HG02759 (cell line): ENCODE data around the gene SEMA7A.

Experiments
- ATAC-seq: cut with Tn5 transposase; IDR thresholded peaks from one replicate; pipeline ENCODE4 v1.9.1; 2021; ENCODE audit warnings: mild to moderate bottlenecking, moderate library complexity; ENCODE audit not compliant: unreplicated experiment

SEMA7A gene

DNA sequence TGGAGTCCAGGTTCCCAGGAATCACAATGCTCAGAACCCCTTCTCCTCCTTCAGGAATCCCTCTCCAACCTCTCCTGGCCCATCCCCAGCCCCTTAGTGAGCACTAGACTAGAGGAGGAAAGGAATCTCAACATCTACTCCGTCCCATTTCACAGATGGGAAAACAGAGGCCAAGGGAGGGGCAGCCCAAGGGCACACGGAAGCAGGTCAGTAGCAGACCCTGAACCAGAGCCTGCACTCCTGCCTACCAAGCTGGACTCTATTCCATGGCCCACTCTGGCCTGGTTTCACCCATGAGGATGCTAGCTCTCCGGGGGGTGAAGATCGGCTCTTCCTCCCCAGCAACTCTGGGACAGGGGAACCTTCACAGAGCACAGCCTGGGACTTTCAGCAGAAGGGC, 14.3 kb downstream of the SEMA7A start:
- ATAC-seq: no peak

DNA sequence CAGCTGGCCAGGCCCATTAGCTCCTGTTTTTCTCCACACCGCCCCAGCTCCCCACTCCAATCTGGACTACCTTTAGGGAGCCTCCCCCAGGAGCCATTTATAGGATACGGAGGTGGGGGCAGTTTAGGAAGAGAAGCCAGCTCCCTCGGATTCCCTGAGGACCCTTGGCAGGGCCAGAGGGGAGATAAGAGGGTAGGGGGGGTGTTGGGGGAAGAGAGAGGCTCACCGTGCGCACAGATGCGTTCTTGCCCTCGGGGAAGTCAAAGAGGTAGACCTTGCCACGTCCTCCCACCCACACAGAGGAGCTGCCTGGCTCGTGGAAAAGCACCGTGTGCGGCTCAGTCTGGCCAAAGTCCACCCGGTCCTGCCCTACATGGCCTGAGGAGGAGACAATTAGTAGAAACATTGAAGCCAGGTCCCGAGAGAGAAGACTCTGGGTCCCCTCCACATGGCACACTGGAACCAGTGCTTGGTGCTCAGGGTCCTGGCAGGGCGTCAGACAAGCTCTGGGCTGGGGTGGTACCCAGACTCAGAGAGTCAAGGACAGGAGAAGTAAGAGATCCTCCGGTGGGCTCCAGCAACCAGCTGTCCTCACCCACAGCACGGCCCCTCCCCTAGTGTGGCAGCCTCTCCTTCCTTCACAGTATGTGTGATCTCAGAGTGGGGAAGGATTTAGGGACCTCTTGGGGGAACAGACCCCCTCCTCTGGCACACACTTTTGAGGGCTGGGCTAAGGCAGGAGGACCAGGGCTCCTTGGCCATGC, 15.0 kb downstream of the SEMA7A start:
- ATAC-seq: no peak

DNA sequence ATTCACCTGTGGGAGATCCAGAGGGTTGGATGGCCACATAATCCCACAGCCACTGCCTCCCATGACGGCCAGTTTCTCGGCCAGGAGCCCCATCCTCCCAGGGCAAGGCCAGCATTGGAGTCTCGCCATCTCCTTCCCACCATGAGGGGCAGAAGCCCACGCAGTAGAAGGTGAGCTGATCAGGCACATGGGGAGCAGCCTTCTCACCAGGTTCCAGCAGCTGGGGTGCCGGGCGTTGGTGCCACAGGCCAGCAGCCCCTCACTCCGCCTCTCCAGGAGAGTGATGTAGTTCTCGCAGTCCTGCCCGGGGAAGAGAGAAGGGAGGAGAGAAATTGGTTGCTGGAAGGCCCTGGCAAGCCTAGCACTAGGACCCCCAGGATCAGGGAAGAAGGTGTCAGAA, 16.1 kb downstream of the SEMA7A start:
- no peak for ATAC-seq

DNA sequence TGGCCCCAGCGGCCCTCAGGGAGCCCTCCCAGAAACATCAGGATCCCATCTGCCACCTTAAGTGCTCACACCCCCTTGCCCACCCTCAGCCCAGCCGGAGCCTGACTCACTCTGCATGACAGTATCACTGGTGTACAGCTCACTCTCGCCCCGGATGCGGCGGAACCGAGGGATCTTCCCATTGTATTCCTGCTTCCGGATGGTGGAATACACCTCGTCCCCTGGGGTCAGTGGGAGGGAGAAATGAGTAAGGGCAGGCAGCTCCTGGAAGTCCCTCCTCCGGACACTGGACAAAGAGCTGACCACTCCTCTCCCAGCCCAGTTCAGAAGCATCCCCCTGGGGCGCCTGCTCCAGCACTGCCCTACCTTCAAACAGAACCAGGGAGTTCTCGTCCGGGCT, 16.5 kb downstream of the SEMA7A start:
- no peak for ATAC-seq

DNA sequence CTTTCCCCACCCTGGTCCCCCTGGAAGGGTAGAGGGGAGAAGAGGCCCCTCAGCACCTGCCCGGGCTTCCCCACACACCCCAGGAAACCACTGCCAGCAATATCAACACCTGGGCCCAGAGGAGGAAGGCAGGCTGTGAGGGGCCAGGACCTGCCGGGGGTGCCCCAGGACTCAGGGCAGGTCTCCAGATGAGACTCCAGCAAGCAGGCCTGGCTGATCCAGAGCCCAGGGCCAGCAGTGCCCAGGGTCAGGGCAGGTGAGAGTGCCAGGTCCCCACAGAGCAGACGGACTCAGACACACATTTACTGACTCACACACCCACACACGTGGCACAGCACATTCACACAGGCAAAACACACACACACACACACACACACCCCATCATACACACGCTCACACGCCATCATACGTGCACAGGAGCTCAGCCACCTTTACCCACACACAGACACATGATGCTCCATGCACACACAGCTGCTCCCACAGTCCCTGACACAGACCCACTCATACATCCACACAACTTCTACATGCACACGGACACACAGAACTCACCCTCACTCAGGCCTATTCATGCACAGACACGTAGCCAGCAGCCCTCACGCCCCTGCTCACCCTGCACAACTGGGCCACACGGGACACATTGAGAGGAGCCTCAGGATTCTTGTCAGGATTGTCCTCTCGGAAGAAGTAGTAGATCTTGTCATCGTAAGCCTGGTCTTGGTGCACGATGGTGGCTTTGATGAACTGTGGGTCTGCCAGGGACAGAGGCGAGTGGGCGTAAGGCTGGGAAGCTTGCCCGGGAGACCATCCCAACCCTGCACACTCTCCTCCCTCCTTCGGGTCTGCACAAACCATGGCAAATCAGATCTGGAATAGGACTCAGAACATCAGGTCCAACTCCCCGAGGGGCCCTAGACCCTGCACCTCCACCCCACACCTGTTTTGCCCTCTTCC, 17.5 kb downstream of the SEMA7A start:
- ATAC-seq: no peak

DNA sequence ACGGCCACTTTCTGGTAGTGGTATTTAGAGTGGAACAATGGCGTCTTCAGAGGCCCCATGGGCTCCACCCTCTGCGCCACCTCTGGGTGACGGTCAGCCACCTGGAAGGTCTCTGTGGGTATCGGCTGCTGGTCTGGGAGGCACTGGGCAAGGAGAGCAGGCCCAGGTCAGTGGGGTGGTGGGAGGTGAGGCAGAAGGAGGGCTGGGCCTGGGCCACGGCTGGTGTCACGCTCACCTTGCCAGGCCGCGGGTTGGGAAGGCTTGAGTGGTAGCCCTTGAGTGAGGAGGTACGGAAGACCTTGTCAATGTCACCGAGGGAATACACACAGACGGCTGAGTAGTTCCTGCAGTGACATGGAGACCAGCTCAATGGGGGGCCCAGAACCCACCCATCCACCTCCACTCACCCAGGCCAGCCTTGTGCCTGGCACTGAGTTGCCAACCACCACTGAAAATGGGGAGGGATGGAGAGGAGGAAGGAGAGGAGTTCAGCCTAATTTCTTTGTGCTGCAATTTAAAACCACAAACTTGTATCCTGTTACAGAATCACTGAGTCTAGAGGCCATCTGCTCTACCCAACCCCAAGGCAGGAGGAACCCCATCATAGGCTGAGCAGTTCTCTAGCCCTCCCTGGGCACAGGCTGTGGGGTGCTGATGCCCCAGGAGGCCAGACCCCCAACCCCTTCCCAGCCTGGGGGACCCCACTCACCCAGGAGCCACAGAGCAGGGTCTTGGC, 19.0 kb downstream of the SEMA7A start:
- no peak for ATAC-seq

DNA sequence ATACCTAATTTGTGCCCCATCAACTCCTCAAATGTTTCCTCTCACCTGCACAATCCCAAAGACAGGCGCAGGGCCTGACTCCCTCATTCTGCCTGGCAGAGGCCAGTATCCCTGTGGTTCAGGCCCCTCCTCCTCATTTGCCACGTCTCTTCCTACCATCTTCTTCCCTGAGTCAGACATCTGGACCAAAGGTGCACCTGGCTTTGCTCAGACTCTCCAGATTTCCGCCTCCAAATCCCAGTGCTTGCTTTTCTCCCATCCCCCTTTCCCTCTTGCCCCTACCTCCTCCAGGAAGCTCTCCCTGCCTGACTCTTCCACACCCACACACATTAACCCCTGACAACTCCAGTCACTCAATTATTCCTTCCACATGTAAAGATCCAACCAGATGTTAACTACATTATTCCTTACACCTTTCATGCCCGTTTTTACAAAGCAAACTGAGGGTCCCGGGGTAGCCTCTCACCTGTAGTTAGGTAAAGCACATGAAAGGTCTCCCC, 19.6 kb downstream of the SEMA7A start:
- ATAC-seq: no peak

DNA sequence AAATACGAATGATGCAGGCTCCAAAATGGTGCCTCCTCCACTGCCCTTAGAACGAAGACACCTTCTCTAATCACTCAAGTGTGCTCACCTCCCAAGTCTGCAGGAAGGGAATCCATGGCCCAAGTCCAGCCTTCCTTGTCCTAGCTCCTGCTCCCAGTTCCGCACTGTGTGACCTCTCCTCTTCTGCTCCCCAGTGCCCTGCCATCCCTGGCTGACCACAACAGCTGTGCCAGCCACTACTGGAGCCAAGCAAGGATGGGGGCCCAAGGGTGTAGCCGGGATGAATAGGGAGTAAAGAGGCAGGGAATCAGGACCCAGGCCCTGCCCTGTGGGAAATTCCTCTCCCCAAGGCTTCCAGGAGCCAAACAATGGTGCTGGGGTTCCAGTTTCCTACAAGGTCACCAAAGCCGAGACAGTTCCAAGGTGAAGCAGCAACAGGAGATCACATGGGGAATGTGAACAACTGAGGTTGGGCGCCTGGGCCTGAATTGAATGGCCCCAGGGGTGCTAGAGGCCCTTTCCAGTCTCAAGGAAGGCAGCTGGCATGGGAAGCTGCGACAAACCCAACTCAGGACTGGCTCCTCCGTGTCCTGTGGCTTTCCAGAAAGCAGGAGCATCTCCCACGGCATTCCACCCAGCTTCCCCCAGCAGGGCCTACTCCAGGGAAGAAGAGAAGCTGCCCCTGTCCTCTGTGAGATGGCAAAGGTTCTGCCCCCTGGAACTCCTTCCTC, 20.2 kb downstream of the SEMA7A start:
- ATAC-seq: no peak

DNA sequence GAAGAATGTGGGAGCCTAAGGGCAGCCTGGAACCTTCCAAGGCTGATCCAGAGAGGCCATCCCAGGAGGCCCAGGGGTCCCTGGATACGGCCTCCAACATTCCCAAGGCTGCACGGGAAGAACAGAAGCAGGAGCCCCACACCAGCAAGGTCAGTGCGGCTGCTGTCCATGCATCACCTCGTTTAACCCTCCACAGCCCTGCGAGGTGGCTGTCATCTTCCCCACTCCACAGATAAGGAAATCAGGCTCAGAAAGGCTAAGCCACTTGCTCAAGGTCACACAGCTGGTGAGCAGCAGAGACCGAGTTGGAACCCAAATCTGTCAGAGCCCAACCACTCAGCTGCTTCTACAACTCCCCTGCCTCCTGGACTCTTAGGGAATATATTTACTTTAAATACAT, 21.6 kb downstream of the SEMA7A start:
- no peak for ATAC-seq

DNA sequence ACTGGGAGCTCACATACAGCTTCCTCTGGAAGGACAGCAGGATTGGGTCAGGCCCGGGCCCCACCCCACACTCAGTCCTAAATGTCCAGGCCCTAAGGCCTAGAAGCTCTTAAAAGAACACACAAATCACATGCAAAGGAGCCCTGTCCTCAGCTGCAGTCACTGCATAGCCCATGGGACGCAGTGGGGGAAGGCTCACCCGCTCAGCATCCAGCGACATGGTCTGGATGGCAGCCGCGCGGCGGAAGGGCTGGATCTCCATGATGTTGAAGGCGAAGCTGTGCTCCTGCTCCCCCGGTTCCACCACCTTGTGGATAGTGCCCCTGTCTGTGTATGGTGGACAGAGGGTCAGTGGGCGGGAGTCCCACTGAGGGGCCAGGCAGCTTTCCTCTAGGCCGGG, 22.1 kb downstream of the SEMA7A start:
- ATAC-seq: no peak

DNA sequence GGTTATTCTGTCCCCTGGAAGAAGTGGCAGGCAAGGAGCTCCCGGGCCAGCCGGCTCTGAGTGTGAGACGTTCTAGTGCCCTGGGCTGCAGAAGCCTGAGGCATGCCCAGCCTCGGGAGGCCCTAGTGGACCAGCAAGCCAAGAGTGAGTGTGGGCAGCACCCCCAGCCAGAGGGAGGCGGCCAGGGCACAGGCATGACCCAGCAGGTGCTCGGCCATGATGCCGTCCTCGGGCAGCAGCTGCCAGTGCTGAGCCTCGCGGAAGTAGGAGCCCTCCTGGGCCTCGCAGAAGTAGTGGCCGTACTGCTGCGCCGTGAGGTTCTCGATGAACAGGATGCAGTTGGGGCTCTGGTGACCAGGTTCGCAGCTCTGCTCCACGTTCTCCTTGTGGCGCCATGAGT, 23.3 kb downstream of the SEMA7A start:
- no peak for ATAC-seq

DNA sequence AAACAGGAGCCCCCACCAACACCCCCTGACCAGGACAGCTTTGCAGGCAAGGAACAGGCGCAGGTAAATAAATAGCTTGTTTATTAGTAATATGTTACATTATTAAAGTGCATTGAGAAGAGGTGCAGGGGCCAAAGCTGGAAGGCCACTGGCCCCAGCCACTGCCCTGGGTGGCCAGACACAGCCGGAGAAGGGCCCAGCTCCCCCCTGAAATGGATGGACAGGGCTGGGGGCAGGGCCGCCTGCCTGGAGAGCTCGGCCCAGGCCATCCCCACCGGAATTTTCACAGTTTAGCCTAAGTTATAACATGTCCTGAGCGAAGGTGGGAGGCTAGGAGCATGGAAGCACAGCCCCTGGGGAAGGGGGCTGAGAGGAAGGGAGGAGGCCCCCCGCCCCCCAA, 24.5 kb downstream of the SEMA7A start:
- ATAC-seq: no peak

DNA sequence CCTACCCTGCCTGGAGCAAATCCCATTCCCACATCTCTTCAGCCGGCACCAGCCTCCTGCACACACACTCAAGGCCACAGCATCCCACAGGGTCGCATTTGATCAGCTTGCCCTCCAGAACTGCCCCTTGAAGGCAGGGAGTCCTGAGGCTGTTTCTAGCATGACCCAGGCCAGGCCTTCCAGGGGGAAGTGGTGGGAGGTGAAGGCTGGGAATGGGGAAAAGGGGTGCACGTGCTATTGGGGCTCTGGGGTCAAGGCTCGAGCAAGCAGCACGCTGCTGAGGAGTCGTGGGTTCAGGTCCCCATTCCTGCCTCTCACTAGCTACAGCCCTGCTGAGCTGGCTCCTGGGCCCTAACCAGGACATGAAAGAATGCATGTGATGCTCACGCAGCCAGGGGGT, 24.9 kb downstream of the SEMA7A start:
- no peak for ATAC-seq

DNA sequence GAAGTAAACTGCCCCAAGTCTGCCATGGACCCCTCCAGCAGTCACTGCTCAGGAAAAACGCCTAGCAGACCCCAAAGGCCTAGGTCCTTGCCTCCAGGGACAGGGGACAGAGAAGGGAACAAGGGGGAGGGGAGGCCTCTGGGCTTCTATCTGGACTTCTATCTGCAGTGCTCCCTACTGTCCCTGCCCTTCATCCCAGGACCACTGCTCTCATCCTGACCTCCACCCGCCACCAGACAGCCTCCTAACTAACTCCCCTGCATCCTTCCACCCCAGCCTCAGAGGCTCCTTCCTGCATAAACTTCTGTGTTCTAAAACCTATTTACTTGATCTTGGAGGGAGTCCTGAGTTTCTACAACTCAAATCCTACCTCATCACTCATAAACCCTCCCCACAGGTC, 25.4 kb downstream of the SEMA7A start:
- ATAC-seq: no peak

DNA sequence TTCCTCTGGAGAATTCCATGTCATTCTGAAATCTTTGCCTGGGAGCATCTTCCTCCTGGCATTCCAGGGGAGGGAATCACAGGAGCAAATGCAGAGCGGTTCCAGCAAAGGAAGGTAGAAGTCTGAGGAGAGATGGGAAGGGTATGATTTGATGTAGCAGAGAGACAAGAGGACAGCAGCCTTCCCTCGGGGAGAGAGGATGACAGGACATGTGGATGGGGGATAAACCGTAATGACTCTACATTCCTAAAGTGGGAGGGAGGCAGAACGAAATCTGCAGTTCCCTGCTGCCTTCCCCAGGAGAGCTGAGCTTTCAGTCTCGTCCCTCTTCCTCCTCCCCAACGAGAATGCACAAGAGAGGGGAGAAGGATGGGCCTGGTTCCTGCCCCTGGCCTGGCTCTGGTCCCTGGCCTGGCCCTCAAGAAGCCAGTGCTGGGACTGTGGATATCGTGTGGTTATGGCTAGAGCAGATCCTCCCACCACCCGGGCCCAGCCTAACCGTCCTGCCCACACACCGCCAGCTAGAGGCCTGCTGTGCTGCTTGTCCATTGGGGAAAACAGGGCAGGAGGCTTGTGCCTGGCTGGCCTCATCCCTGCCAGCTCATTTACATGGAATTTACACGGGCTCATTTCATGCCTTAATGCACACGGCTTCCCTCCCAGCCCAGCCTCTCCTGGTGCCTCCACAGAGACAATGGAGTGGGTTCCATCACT, 26.6 kb downstream of the SEMA7A start:
- no peak for ATAC-seq

DNA sequence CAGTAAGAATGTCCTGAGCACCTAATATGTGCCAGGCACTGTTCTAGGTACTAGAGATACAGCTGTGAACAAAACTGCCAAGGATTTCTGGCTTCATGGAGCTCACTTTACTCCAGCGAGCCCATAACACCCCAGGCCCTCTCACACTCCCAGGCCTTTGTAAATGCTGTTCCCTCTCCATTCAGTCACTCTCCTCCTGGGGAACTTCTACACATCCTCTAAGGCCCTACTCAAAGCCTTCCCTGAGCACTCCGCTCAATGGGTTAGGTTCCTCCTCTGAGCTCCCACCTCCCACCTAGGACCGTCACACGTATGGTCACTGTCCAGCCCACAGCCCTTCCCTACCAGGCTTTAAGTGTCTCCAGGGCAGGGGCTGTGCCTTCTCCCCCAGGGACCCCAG, 27.2 kb downstream of the SEMA7A start:
- no peak for ATAC-seq

DNA sequence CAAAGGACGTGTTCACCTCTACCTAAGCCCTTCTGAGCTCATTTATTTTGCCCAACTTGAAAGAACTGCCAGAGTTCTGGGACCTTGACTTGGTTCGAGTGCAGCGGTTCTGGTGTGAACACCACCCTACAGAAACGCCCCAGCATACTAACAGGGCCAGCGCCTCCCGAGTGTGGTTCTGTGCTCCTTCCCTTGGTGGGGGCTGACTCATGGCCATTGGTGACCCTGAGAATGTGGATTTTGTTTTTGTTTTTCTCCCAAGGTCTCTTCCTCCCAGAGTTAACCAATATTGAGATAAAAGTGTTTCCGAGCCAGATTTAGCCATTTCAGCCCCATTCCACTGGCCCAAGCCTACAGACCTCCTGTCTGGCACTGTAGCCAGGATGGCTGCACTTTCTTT, 27.9 kb downstream of the SEMA7A start:
- no peak for ATAC-seq

DNA sequence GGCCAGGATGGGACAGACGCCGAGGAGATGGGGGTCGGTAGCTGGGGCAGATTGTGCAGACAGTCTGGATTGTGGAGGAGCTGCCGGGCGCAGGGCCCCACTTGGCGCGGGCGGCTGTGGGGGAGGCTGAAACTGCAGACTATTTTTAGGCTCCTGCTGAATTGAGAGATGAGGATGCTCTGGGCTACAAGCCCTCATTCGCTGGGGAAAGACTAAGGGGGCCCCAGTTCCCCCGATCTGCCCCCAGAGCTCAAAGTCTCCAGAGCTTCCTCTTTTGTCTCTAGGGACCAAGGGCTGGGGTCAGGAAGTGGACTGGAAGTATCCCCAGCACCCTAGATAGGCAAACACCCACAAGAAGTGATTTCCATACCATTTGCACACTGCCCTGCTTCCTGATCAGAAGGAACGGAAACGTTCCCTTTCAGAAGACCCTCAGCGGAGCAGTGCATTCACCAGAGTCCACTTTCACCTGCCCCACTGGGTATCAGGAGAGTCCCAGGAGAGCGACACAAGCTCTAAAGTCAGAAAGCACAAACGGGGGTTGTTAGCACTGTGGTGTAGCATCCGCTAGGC, 29.7 kb downstream of the SEMA7A start:
- peak; percentile 36 for ATAC-seq

DNA sequence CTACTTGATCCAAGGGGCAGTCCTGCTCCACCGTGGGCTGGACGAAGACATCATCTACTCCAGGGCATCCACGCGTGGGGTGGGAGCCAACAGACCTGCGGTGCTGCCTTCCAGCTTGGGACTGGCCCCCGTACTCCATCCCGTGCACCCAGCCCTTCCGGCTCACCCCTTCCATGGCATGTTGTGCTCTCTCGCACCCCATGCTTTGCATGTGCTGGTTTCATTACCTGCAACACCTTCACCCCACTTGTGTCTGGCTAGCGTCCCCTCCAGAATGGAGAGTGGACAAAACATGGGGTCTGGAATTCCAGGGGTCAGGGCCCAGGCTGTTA, 30.2 kb downstream of the SEMA7A start:
- ATAC-seq: no peak
